ENCODE data around the gene KRTAP15-1. TPM values are rescaled to one million over a fixed set of nuclear protein-coding genes. Genes with fewer than 3 reads are reported as not detected.

The KRTAP15-1 gene
- polyA plus RNA-seq, result not detected

- Mint-ChIP-seq H3K27ac (no peak within 1 kb of the TSS), H3K36me3 (no peaks in the 10 kb centered on the region), H3K4me1 (no peaks in the 10 kb centered on the region), H3K9me3 (peaks cover 3 to 5% (median 4%) of the 10 kb centered on the region in 3 donors), H3K4me3 (no peak within 1 kb of the TSS), H3K27me3 (no peaks in the 10 kb centered on the region)
Observed at GRCh38 chr21:30439975-30440374, at the start of gene KRTAP15-1. KRTAP15-1 (plus strand) TSS chr21:30440275; CDS start chr21:30440328, 53 bp downstream.

GRCh38 chr21:30391492-30392025 is 48.5 kb upstream of the KRTAP15-1 start:
- Mint-ChIP-seq H3K4me1 (no peaks in the 10 kb centered on the region), H3K27ac (no peak overlapping the region), H3K4me3 (no peak overlapping the region), H3K36me3 (no peaks in the 10 kb centered on the region), H3K9me3 (peaks cover 3 to 8% (median 8%) of the 10 kb centered on the region in 3 donors), H3K27me3 (no peaks in the 10 kb centered on the region)

GRCh38 chr21:30395731-30396130 is 44.3 kb upstream of the KRTAP15-1 start, which contains the start of gene KRTAP13-1:
KRTAP13-1 (plus strand) TSS chr21:30396031; CDS start chr21:30396087, 56 bp downstream.
- no peak within 1 kb of the TSS for H3K27ac Mint-ChIP-seq
- no peak within 1 kb of the TSS for H3K4me3 Mint-ChIP-seq
- H3K4me1 Mint-ChIP-seq, result no peaks in the 10 kb centered on the region
- H3K27me3 Mint-ChIP-seq, result no peaks in the 10 kb centered on the region
- peaks cover 0 to 6% (median 0%) of the 10 kb centered on the region in 3 donors for H3K9me3 Mint-ChIP-seq
- H3K36me3 Mint-ChIP-seq, result no peaks in the 10 kb centered on the region

- Mint-ChIP-seq H3K9me3 (peaks cover 4 to 6% (median 5%) of the 10 kb centered on the region in 3 donors), H3K4me3 (no peak overlapping the region), H3K36me3 (no peaks in the 10 kb centered on the region), H3K27me3 (no peaks in the 10 kb centered on the region), H3K4me1 (no peaks in the 10 kb centered on the region), H3K27ac (no peak overlapping the region)
Observed at GRCh38 chr21:30408782-30409494, 31.1 kb upstream of the KRTAP15-1 start.

- Mint-ChIP-seq H3K4me1 (no peaks in the 10 kb centered on the region), H3K36me3 (no peaks in the 10 kb centered on the region), H3K9me3 (peaks cover 5 to 12% (median 11%) of the 10 kb centered on the region in 3 donors), H3K4me3 (no peak overlapping the region), H3K27ac (no peak overlapping the region), H3K27me3 (no peaks in the 10 kb centered on the region)
Observed at GRCh38 chr21:30415993-30416392, 24.1 kb upstream of the KRTAP15-1 start.

- Mint-ChIP-seq H3K4me3 (no peak within 1 kb of the TSS), H3K27me3 (no peaks in the 10 kb centered on the region), H3K27ac (peak within 1 kb of the TSS in 1 of 3 donors; percentile 43), H3K36me3 (no peaks in the 10 kb centered on the region), H3K9me3 (peaks cover 2 to 7% (median 5%) of the 10 kb centered on the region in 3 donors), H3K4me1 (peaks cover 0 to 4% (median 0%) of the 10 kb centered on the region in 3 donors)
Observed at GRCh38 chr21:30425826-30426225, 14.2 kb upstream of the KRTAP15-1 start, which contains the start of gene KRTAP13-3. KRTAP13-3 (minus strand) TSS chr21:30425926; CDS start chr21:30425912, 14 bp downstream.

- H3K27me3 Mint-ChIP-seq, result no peaks in the 10 kb centered on the region
- H3K4me1 Mint-ChIP-seq, result peaks cover 0 to 4% (median 0%) of the 10 kb centered on the region in 3 donors
- no peak overlapping the region for H3K4me3 Mint-ChIP-seq
- peaks cover 2 to 7% (median 5%) of the 10 kb centered on the region in 3 donors for H3K9me3 Mint-ChIP-seq
- H3K36me3 Mint-ChIP-seq, result no peaks in the 10 kb centered on the region
- peak overlapping the region in 1 of 3 donors; percentile 43 for H3K27ac Mint-ChIP-seq
Observed at GRCh38 chr21:30426731-30427130, 13.3 kb upstream of the KRTAP15-1 start.

GRCh38 chr21:30430170-30430655 is 9.9 kb upstream of the KRTAP15-1 start, which contains the start of gene KRTAP13-4:
KRTAP13-4 (plus strand) TSS chr21:30430220; CDS start chr21:30430276, 56 bp downstream.
- H3K27ac Mint-ChIP-seq, result no peak within 1 kb of the TSS
- H3K9me3 Mint-ChIP-seq, result peaks cover 3 to 7% (median 4%) of the 10 kb centered on the region in 3 donors
- H3K27me3 Mint-ChIP-seq, result no peaks in the 10 kb centered on the region
- H3K36me3 Mint-ChIP-seq, result no peaks in the 10 kb centered on the region
- no peak within 1 kb of the TSS for H3K4me3 Mint-ChIP-seq
- peaks cover 0 to 4% (median 0%) of the 10 kb centered on the region in 3 donors for H3K4me1 Mint-ChIP-seq

- Mint-ChIP-seq H3K27ac (no peak overlapping the region), H3K9me3 (peaks cover 2 to 3% (median 3%) of the 10 kb centered on the region in 3 donors), H3K36me3 (no peaks in the 10 kb centered on the region), H3K4me3 (no peak overlapping the region), H3K4me1 (no peaks in the 10 kb centered on the region), H3K27me3 (no peaks in the 10 kb centered on the region)
Observed at GRCh38 chr21:30434033-30434631, 5.9 kb upstream of the KRTAP15-1 start.

GRCh38 chr21:30437010-30437565 is 3.0 kb upstream of the KRTAP15-1 start:
- H3K4me3 Mint-ChIP-seq, result no peak overlapping the region
- H3K4me1 Mint-ChIP-seq, result no peaks in the 10 kb centered on the region
- no peak overlapping the region for H3K27ac Mint-ChIP-seq
- H3K36me3 Mint-ChIP-seq, result no peaks in the 10 kb centered on the region
- H3K9me3 Mint-ChIP-seq, result peaks cover 3 to 8% (median 3%) of the 10 kb centered on the region in 3 donors
- H3K27me3 Mint-ChIP-seq, result no peaks in the 10 kb centered on the region

GRCh38 chr21:30443226-30443625 is 3.2 kb downstream of the KRTAP15-1 start:
- peaks cover 0 to 5% (median 4%) of the 10 kb centered on the region in 3 donors for H3K9me3 Mint-ChIP-seq
- no peak overlapping the region for H3K27ac Mint-ChIP-seq

GRCh38 chr21:30444204-30444603 is 4.1 kb downstream of the KRTAP15-1 start:
- Mint-ChIP-seq H3K27ac (no peak overlapping the region), H3K4me1 (no peaks in the 10 kb centered on the region), H3K4me3 (no peak overlapping the region), H3K36me3 (no peaks in the 10 kb centered on the region), H3K27me3 (no peaks in the 10 kb centered on the region), H3K9me3 (peaks cover 0 to 5% (median 4%) of the 10 kb centered on the region in 3 donors)

More at GRCh38 chr21:30443226-30443625, 3.2 kb downstream of the KRTAP15-1 start:
- H3K4me3 Mint-ChIP-seq, result no peak overlapping the region
- no peaks in the 10 kb centered on the region for H3K4me1 Mint-ChIP-seq
- H3K27me3 Mint-ChIP-seq, result no peaks in the 10 kb centered on the region
- no peaks in the 10 kb centered on the region for H3K36me3 Mint-ChIP-seq

- Mint-ChIP-seq H3K4me1 (peaks cover 0 to 1% (median 0%) of the 10 kb centered on the region in 3 donors), H3K27me3 (no peaks in the 10 kb centered on the region), H3K36me3 (no peaks in the 10 kb centered on the region)
Observed at GRCh38 chr21:30447056-30447455, 7.0 kb downstream of the KRTAP15-1 start.

GRCh38 chr21:30448514-30448913 is 8.4 kb downstream of the KRTAP15-1 start:
- no peak overlapping the region for H3K27ac Mint-ChIP-seq
- H3K4me3 Mint-ChIP-seq, result no peak overlapping the region
- H3K27me3 Mint-ChIP-seq, result no peaks in the 10 kb centered on the region
- H3K9me3 Mint-ChIP-seq, result peaks cover 0 to 3% (median 0%) of the 10 kb centered on the region in 3 donors
- no peaks in the 10 kb centered on the region for H3K36me3 Mint-ChIP-seq
- H3K4me1 Mint-ChIP-seq, result peaks cover 0 to 1% (median 0%) of the 10 kb centered on the region in 3 donors

More at GRCh38 chr21:30447056-30447455, 7.0 kb downstream of the KRTAP15-1 start:
- Mint-ChIP-seq H3K9me3 (peaks cover 0 to 3% (median 0%) of the 10 kb centered on the region in 3 donors), H3K4me3 (no peak overlapping the region), H3K27ac (no peak overlapping the region)

Measured in IgD-negative memory B cell (primary cell).